H1 (cell line): Measurements from ENCODE around the gene TNS4. TPM values are rescaled to one million over a fixed set of nuclear protein-coding genes. Genes with fewer than 3 reads are reported as not detected.

Experiments used
- CTCF ChIA-PET: fragments of 300-600 bp; sonication (Branson Sonifier 250); formaldehyde crosslinking; loops from one replicate; lab custom pipeline; 2021; ENCODE audit not compliant: partially characterized antibody; lab: Charles Lee
- POLR2A ChIA-PET: fragments of 300-600 bp; sonication (Branson Sonifier 250); formaldehyde crosslinking; loops from one replicate; lab custom pipeline; 2021; ENCODE audit warnings: inconsistent platforms; ENCODE audit not compliant: partially characterized antibody; lab: Charles Lee
- DNase-seq, 2 experiments: peaks; one replicate each; pipeline versions ENCODE4 v3.0.0 to v3.0.0-alpha.2; 2010 to 2022; ENCODE audit warnings: low spot score in 2 of 2, low read depth in 1 of 2, mixed read lengths in 1 of 2
- FAIRE-seq: peaks from 2 replicates; lab custom pipeline; 2011; peaks lifted over from hg19 to GRCh38; lab: Jason Lieb, UNC
- H2AFZ ChIP-seq: 2 replicates; pipeline ENCODE4 v1.8.1; 2012; ENCODE audit warnings: low read length, inconsistent platforms
- H2AK5ac ChIP-seq: 2 replicates; pipeline ENCODE4 v1.6.1; 2013; ENCODE audit warnings: low read depth, low read length
- H2BK120ac ChIP-seq: replicated peaks from 2 replicates; pipeline ENCODE3; 2013; ENCODE audit warnings: low read depth, low read length, inconsistent platforms
- H2BK12ac ChIP-seq: 2 replicates; pipeline ENCODE4 v1.6.1; 2013; ENCODE audit warnings: low read depth, low read length
- H2BK15ac ChIP-seq: 2 replicates; pipeline ENCODE4 v1.6.1; 2013; ENCODE audit warnings: low read length
- H2BK20ac ChIP-seq: 2 replicates; pipeline ENCODE4 v1.6.1; 2013; ENCODE audit warnings: low read length
- H2BK5ac ChIP-seq: 2 replicates; pipeline ENCODE4 v1.6.1; 2013; ENCODE audit warnings: low read depth, low read length
- H3K14ac ChIP-seq: 2 replicates; pipeline ENCODE4 v1.6.1; 2013; ENCODE audit warnings: inconsistent platforms; ENCODE audit not compliant: insufficient read length
- H3K18ac ChIP-seq: 2 replicates; pipeline ENCODE4 v1.6.1; 2013; ENCODE audit warnings: low read length; ENCODE audit errors: extremely low read depth
- H3K23ac ChIP-seq: 2 replicates; pipeline ENCODE4 v1.6.1; 2013; ENCODE audit warnings: inconsistent platforms; ENCODE audit not compliant: insufficient read length
- H3K23me2 ChIP-seq: 2 replicates; pipeline ENCODE4 v1.6.1; 2013; ENCODE audit warnings: low read depth, low read length
- H3K27ac ChIP-seq: 2 replicates; pipeline ENCODE4 v1.6.1; 2011; ENCODE audit warnings: low read depth, low read length, inconsistent platforms
- H3K27me3 ChIP-seq, 4 experiments: replicated peaks in 1 of 4; 1 replicate in 1 of 4; 2 replicates in 3 of 4; pipeline versions ENCODE4 v1.6.1 to v1.8.1; 2011 to 2013; ENCODE audit warnings: low read length in 3 of 4, mild to moderate bottlenecking in 3 of 4, inconsistent platforms in 2 of 4, mixed read lengths in 2 of 4, moderate library complexity in 1 of 4; ENCODE audit not compliant: control insufficient read depth in 3 of 4, insufficient read depth in 3 of 4; ENCODE audit errors: extremely low read depth in 1 of 4
- H3K36me3 ChIP-seq, 4 experiments: 2 replicates each; pipeline versions ENCODE4 v1.6.1 to v1.8.1; 2011 to 2013; ENCODE audit warnings: mild to moderate bottlenecking in 4 of 4, low read length in 3 of 4, moderate library complexity in 2 of 4, control low read depth in 1 of 4, inconsistent platforms in 1 of 4; ENCODE audit not compliant: insufficient read depth in 4 of 4, control insufficient read depth in 2 of 4
- H3K4ac ChIP-seq: replicated peaks from 2 replicates; pipeline ENCODE3; 2013; ENCODE audit warnings: low read length, low read depth, mixed read lengths, inconsistent platforms; ENCODE audit not compliant: insufficient read length
- H3K4me1 ChIP-seq, 4 experiments: replicated peaks in 1 of 4; 1 replicate in 1 of 4; 2 replicates in 3 of 4; pipeline versions ENCODE4 v1.6.1 to v1.8.1; 2011 to 2013; ENCODE audit warnings: low read length in 3 of 4, inconsistent platforms in 2 of 4, mixed read lengths in 1 of 4; ENCODE audit not compliant: insufficient read depth in 4 of 4, control insufficient read depth in 3 of 4
- H3K4me2 ChIP-seq, 2 experiments: 2 replicates each; pipeline versions ENCODE4 v1.6.1 to v1.8.1; 2011 to 2013; ENCODE audit warnings: low read depth in 2 of 2, low read length in 2 of 2, control low read depth in 1 of 2, inconsistent platforms in 1 of 2, mild to moderate bottlenecking in 1 of 2; ENCODE audit not compliant: insufficient read depth in 1 of 2
- H3K4me3 ChIP-seq, 4 experiments: fragments of 200-600, 300-600 bp in 1 of 4; sonication (generic), shearing (Covaris generic), sonication (Bioruptor Twin) in 1 of 4; 2 replicates each; pipeline versions ENCODE4 v1.5.1 to v1.8.1; 2011 to 2016; ENCODE audit warnings: low read length in 4 of 4, low read depth in 3 of 4, control low read depth in 2 of 4, inconsistent platforms in 2 of 4, mild to moderate bottlenecking in 2 of 4, mixed read lengths in 1 of 4, moderate library complexity in 1 of 4; ENCODE audit not compliant: insufficient read depth in 2 of 4; ENCODE audit errors: extremely low read depth in 1 of 4
- H3K56ac ChIP-seq: replicated peaks from 2 replicates; pipeline ENCODE3; 2013; ENCODE audit warnings: low read depth, mild to moderate bottlenecking, mixed read lengths, low read length, inconsistent platforms; ENCODE audit not compliant: insufficient read length
- H3K79me1 ChIP-seq: 2 replicates; pipeline ENCODE4 v1.6.1; 2013; ENCODE audit warnings: low read depth, low read length, control low read depth
- H3K79me2 ChIP-seq, 2 experiments: 2 replicates each; pipeline versions ENCODE4 v1.6.1 to v1.8.1; 2012 to 2013; ENCODE audit warnings: low read length in 2 of 2, mild to moderate bottlenecking in 2 of 2, inconsistent platforms in 1 of 2; ENCODE audit not compliant: insufficient read depth in 2 of 2, control insufficient read depth in 1 of 2
- H3K9ac ChIP-seq, 4 experiments: replicated peaks in 1 of 4; 1 replicate in 1 of 4; 2 replicates in 3 of 4; pipeline versions ENCODE4 v1.6.1 to v1.8.1; 2011 to 2013; ENCODE audit warnings: low read depth in 3 of 4, low read length in 3 of 4, control low read depth in 2 of 4, mild to moderate bottlenecking in 2 of 4, moderate library complexity in 2 of 4, inconsistent platforms in 1 of 4; ENCODE audit errors: extremely low read depth in 1 of 4
- H3K9me3 ChIP-seq, 2 experiments: 2 replicates each; pipeline versions ENCODE4 v1.6.1 to v1.8.1; 2012 to 2013; ENCODE audit warnings: mild to moderate bottlenecking in 2 of 2, moderate library complexity in 2 of 2, control low read depth in 1 of 2, inconsistent platforms in 1 of 2, low read depth in 1 of 2, low read length in 1 of 2, mixed read lengths in 1 of 2; ENCODE audit not compliant: insufficient read depth in 2 of 2
- H4K20me1 ChIP-seq, 2 experiments: replicated peaks in 1 of 2; 2 replicates each; pipeline versions ENCODE3 to v1.8.1; 2011 to 2013; ENCODE audit warnings: inconsistent platforms in 2 of 2, low read length in 2 of 2, mild to moderate bottlenecking in 1 of 2; ENCODE audit not compliant: insufficient read depth in 2 of 2, control insufficient read depth in 1 of 2
- H4K5ac ChIP-seq: 2 replicates; pipeline ENCODE4 v1.6.1; 2013; ENCODE audit warnings: low read length, low read depth, mixed read lengths, inconsistent platforms; ENCODE audit not compliant: insufficient read length
- H4K8ac ChIP-seq: 2 replicates; pipeline ENCODE4 v1.8.0; 2013; ENCODE audit warnings: mild to moderate bottlenecking, moderate library complexity, low read length, inconsistent platforms; ENCODE audit not compliant: insufficient read depth; ENCODE audit errors: extremely low read depth
- H4K91ac ChIP-seq: replicated peaks from 2 replicates; pipeline ENCODE3; 2013; ENCODE audit warnings: low read length, mixed read lengths, inconsistent platforms; ENCODE audit not compliant: insufficient read length
- CBX8 ChIP-seq: fragments of 300-800, 300-1000 bp; sonication (generic); IDR thresholded peaks from 2 replicates; pipeline ENCODE4 v1.7.1; 2016; ENCODE audit warnings: low read depth, low read length, borderline replicate concordance
- CHD2 ChIP-seq: IDR thresholded peaks from 2 replicates; pipeline ENCODE4 v1.6.1; 2012; ENCODE audit warnings: low read length, improper control_type of control experiment
- EGR1 ChIP-seq: IDR thresholded peaks from 2 replicates; pipeline ENCODE4 v1.6.1; 2011; ENCODE audit warnings: low read depth, low read length, borderline replicate concordance
- NANOG ChIP-seq: IDR thresholded peaks from 2 replicates; pipeline ENCODE4 v1.6.1; 2011; ENCODE audit warnings: low read length, low read depth, mild to moderate bottlenecking, inconsistent platforms; ENCODE audit not compliant: insufficient read depth, poor library complexity, severe bottlenecking
- RBBP5 ChIP-seq: IDR thresholded peaks from 2 replicates; pipeline ENCODE4 v1.7.1; 2012; ENCODE audit warnings: low read depth, mild to moderate bottlenecking, inconsistent platforms, low read length, moderate library complexity, borderline replicate concordance
- TAF1 ChIP-seq: IDR thresholded peaks from 2 replicates; pipeline ENCODE4 v1.6.1; 2011; ENCODE audit warnings: mild to moderate bottlenecking, low read depth, low read length
- TBP ChIP-seq: IDR thresholded peaks from 2 replicates; pipeline ENCODE4 v1.6.1; 2011; ENCODE audit warnings: low read depth, low read length, improper control_type of control experiment
- YY1 ChIP-seq: IDR thresholded peaks from 2 replicates; pipeline ENCODE4 v1.6.1; 2011; ENCODE audit warnings: low read depth, mild to moderate bottlenecking, low read length
- WGBS, 2 experiments: shearing (Covaris generic) in 1 of 2; methylation state at CpG; one replicate each; pipeline versions ENCODE4 v1.1.6 to v1.1.7; 2013 to 2015; ENCODE audit warnings: low lambda C conversion rate in 2 of 2, mixed read lengths in 2 of 2, inconsistent platforms in 1 of 2, low coverage in 1 of 2, missing lambda C conversion rate in 1 of 2; ENCODE audit not compliant: insufficient replicate concordance in 2 of 2, insufficient coverage in 1 of 2, insufficient read length in 1 of 2; ENCODE audit errors: extremely low coverage in 1 of 2, missing lambda C conversion rate in 1 of 2; 5-methylcytosine and 5-hydroxymethylcytosine counted together
- polyA plus RNA-seq, 7 experiments: library from polyadenylated mRNA; depleted of rRNA in 3 of 7; stranded (reverse) in 5 of 7; unstranded in 2 of 7; fragments of >200 nt in 5 of 7; fragments of 200-250 nt in 2 of 7; gene quantifications; 1 replicate in 5 of 7; 2 replicates in 1 of 7; 4 replicates in 1 of 7; pipeline versions ENCODE4 v1.2.1 to v1.2.3, GENCODE V29; 2011 to 2013; ENCODE audit warnings: missing spikeins in 2 of 7, mixed read lengths in 2 of 7
- total RNA-seq: library from RNA; stranded (reverse); fragmentation: NEBNext Ultra II Directional; extraction: Animal tissue kit (Norgen Biotek cat#: 25700); gene quantifications from 2 replicates; pipeline ENCODE4 v1.2.1, GENCODE V29; 2021

The TNS4 gene
- total and polyA plus RNA-seq, 2 of the 8 experiments (the other 6 are each of a cell fraction or from before 2014, with no cell fraction given) = 0.20 to 0.21 TPM

GRCh38 chr17:40474419-40475002 lies 26.9 kb downstream of the TNS4 start:
- H3K4me3 ChIP-seq = no peak overlapping the region
- peak overlapping the region; percentile 79 for H4K91ac ChIP-seq
- H3K56ac ChIP-seq = no peak overlapping the region
- H2AFZ ChIP-seq = no peak overlapping the region
- H4K20me1 ChIP-seq = no peaks in the 10 kb centered on the region
- no peak overlapping the region for H2BK20ac ChIP-seq
- no peak overlapping the region for H3K23ac ChIP-seq
- peak overlapping the region; percentile 75; the same call in 1 of the 2 replicates for H2BK12ac ChIP-seq
- no peak overlapping the region for H4K5ac ChIP-seq
- H3K79me2 ChIP-seq = no peaks in the 10 kb centered on the region
- no peak overlapping the region for H3K27ac ChIP-seq
- H3K23me2 ChIP-seq = no peaks in the 10 kb centered on the region; the same call in 1 of the 2 replicates
- H3K18ac ChIP-seq = peak overlapping the region; percentile 56; the same call in 1 of the 2 replicates
- H3K14ac ChIP-seq = no peak overlapping the region
- FAIRE-seq (no peak), DNase-seq (no peak)
- H3K4me2 ChIP-seq = no peak overlapping the region
- TF ChIP-seq CBX8 (no peak), YY1 (no peak), EGR1 (no peak), TAF1 (no peak), CHD2 (no peak), TBP (no peak), NANOG (no peak), RBBP5 (no peak)
- WGBS, 2 experiments = 88% methylated on average over 8 of the region's 9 CpGs; no CpG with 5 or more reads in 1 of the 2 experiments
- no peak overlapping the region for H3K9ac ChIP-seq
- ChIA-PET POLR2A (interaction anchor here (0.8 to 1.4 kb wide), 3 partner anchors 10 to 52 kb away, joined by 3 to 6 read pairs (median 3); no protein-coding TSS in a partner anchor), CTCF (interaction anchor here (0.8 to 34.1 kb wide), 10 partner anchors 12 to 116 kb away, joined by 3 to 739 read pairs (median 18); partner anchors contain the start of gene IGFBP4)
- H3K79me1 ChIP-seq = no peaks in the 10 kb centered on the region
- peak overlapping the region; percentile 29 for H3K4ac ChIP-seq
- peaks cover 4 to 12% of the 10 kb centered on the region in 2 experiments; a peak in 2 of 4 replicates for H3K9me3 ChIP-seq
- 0 out of 2 replicates have a peak overlapping the region, but pooled peaks have one; percentile 46 for H2BK15ac ChIP-seq
- no peaks in the 10 kb centered on the region for H3K36me3 ChIP-seq
- 0 out of 2 replicates have a peak overlapping the region, but pooled peaks have one; percentile 29 for H4K8ac ChIP-seq
- peak overlapping the region; percentile 86 for H2BK120ac ChIP-seq
- no peak overlapping the region; the same call in 1 of the 2 replicates for H2AK5ac ChIP-seq
- peaks cover 3 to 15% (median 10%) of the 10 kb centered on the region in 4 experiments for H3K4me1 ChIP-seq
- 0 out of 2 replicates have a peak overlapping the region, but pooled peaks have one; percentile 26 for H2BK5ac ChIP-seq
- H3K27me3 ChIP-seq = no peaks in the 10 kb centered on the region; a peak in 1 of 7 replicates
